GM12878 (cell line): ENCODE data around the gene FNIP1. TPM values are rescaled to one million over a fixed set of nuclear protein-coding genes. Genes with fewer than 3 reads are reported as not detected.

Source experiments
- ATAC-seq: fragments of 200-7000 bp; cut with Tn5 transposase; 3 replicates; pipeline ENCODE4 v1.9.1; 2020; ENCODE audit warnings: mild to moderate bottlenecking, moderate library complexity
- BruUV-seq: library from RNA; stranded (reverse); fragments of 400-500 nt; replicated peaks from 2 replicates; lab custom pipeline; 2021; lab: Mats Ljungman, UMichigan
- CTCF ChIA-PET: fragments of 300-600 bp; sonication (Branson Sonifier 250); formaldehyde crosslinking; extraction: SDS; loops from one replicate; lab custom pipeline; 2021; ENCODE audit warnings: inconsistent platforms; lab: Yijun Ruan, JAX
- POLR2A ChIA-PET: fragments of 350-600 bp; formaldehyde crosslinking; extraction: SDS; loops from one replicate; lab custom pipeline; 2021; ENCODE audit warnings: inconsistent platforms; lab: Charles Lee
- RAD21 ChIA-PET: fragments of 300-600 bp; sonication (Branson Sonifier 250); formaldehyde crosslinking; loops from one replicate; lab custom pipeline; 2023; ENCODE audit warnings: antibody characterized with exemption; ENCODE audit not compliant: unreplicated experiment; lab: Charles Lee
- SMC1A ChIA-PET: fragments of 300-600 bp; sonication (Branson Sonifier 250); formaldehyde crosslinking; loops from one replicate; lab custom pipeline; 2023; ENCODE audit not compliant: unreplicated experiment, uncharacterized antibody; lab: Charles Lee
- DNase-seq: peaks from one replicate; pipeline ENCODE4 v3.0.0-alpha.2; 2011; ENCODE audit warnings: low read depth, low spot score
- FAIRE-seq: peaks from 3 replicates; lab custom pipeline; 2011; peaks lifted over from hg19 to GRCh38; lab: Jason Lieb, UNC
- H2AFZ ChIP-seq: 2 replicates; pipeline ENCODE4 v1.6.0; 2011; ENCODE audit warnings: low read depth, low read length, control low read depth; ENCODE audit not compliant: control insufficient read depth
- H3K27ac ChIP-seq: 2 replicates; pipeline ENCODE4 v1.5.1; 2011; ENCODE audit warnings: control low read depth; ENCODE audit not compliant: control insufficient read depth, insufficient read depth
- H3K27me3 ChIP-seq, 2 experiments: replicated peaks in 1 of 2; 2 replicates each; pipeline versions ENCODE4 v1.6.0 to v1.6.1; 2011; ENCODE audit warnings: low read length in 1 of 2; ENCODE audit not compliant: control insufficient read depth in 2 of 2, insufficient read depth in 2 of 2
- H3K36me3 ChIP-seq, 2 experiments: 2 replicates each; pipeline ENCODE4 v1.5.1; 2011; ENCODE audit warnings: low read length in 1 of 2; ENCODE audit not compliant: control insufficient read depth in 2 of 2, insufficient read depth in 2 of 2
- H3K4me1 ChIP-seq: 2 replicates; pipeline ENCODE4 v1.6.1; 2011; ENCODE audit warnings: mild to moderate bottlenecking, low read length, moderate library complexity, mixed read lengths; ENCODE audit not compliant: control insufficient read depth, insufficient read depth
- H3K4me2 ChIP-seq: 2 replicates; pipeline ENCODE4 v1.6.0; 2011; ENCODE audit warnings: control low read depth; ENCODE audit not compliant: control insufficient read depth, insufficient read depth
- H3K4me3 ChIP-seq: fragments of 200-600 bp; sonication (generic); 2 replicates; pipeline ENCODE4 v1.5.1; 2016
- H3K79me2 ChIP-seq: 2 replicates; pipeline ENCODE4 v1.6.0; 2011; ENCODE audit warnings: low read length; ENCODE audit not compliant: control insufficient read depth, insufficient read depth
- H3K9ac ChIP-seq: 2 replicates; pipeline ENCODE4 v1.8.0; 2011; ENCODE audit warnings: low read length, control low read depth, mixed read lengths; ENCODE audit not compliant: control insufficient read depth, insufficient read depth
- H3K9me3 ChIP-seq: replicated peaks from 3 replicates; pipeline ENCODE4 v1.5.1; 2011; ENCODE audit warnings: mild to moderate bottlenecking, low read length; ENCODE audit not compliant: control insufficient read depth, insufficient read depth
- H4K20me1 ChIP-seq: 2 replicates; pipeline ENCODE4 v1.6.0; 2011; ENCODE audit not compliant: control insufficient read depth, insufficient read depth
- CREB1 ChIP-seq: IDR thresholded peaks from 2 replicates; pipeline ENCODE4 v1.6.1; 2012; ENCODE audit warnings: low read depth, mild to moderate bottlenecking, inconsistent platforms
- DPF2 ChIP-seq: fragments of 450-650 bp; IDR thresholded peaks from 2 replicates; pipeline ENCODE4 v1.6.1; 2017; ENCODE audit warnings: mild to moderate bottlenecking
- MAX ChIP-seq: IDR thresholded peaks from 2 replicates; pipeline ENCODE4 v1.6.1; 2012; ENCODE audit warnings: low read depth, low read length, improper control_type of control experiment
- SIX5 ChIP-seq: IDR thresholded peaks from 2 replicates; pipeline ENCODE4 v1.6.1; 2011; ENCODE audit warnings: mild to moderate bottlenecking, low read depth, low read length, moderate library complexity; ENCODE audit not compliant: severe bottlenecking
- SRF ChIP-seq, 2 experiments: IDR thresholded peaks; 2 replicates each; pipeline ENCODE4 v1.6.1; 2011; ENCODE audit warnings: low read depth in 2 of 2, low read length in 2 of 2, mild to moderate bottlenecking in 1 of 2, moderate library complexity in 1 of 2
- TCF7 ChIP-seq: IDR thresholded peaks from 2 replicates; pipeline ENCODE4 v1.6.1; 2014; ENCODE audit warnings: antibody characterized with exemption, borderline replicate concordance
- ZNF687 ChIP-seq: fragments of 450-650 bp; IDR thresholded peaks from 2 replicates; pipeline ENCODE4 v1.6.1; 2017; ENCODE audit warnings: mild to moderate bottlenecking, moderate library complexity
- ZSCAN29 ChIP-seq: fragments of 450-650 bp; IDR thresholded peaks from 2 replicates; pipeline ENCODE4 v1.6.1; 2017; ENCODE audit warnings: mild to moderate bottlenecking, moderate library complexity
- WGBS: methylation state at CpG from one replicate; pipeline ENCODE4 v1.1.6; 2016; ENCODE audit warnings: low lambda C conversion rate; ENCODE audit not compliant: insufficient replicate concordance, insufficient coverage; ENCODE audit errors: missing lambda C conversion rate; 5-methylcytosine and 5-hydroxymethylcytosine counted together
- in situ Hi-C: fragments of 300-500 bp; cut with MboI; formaldehyde crosslinking; loops from 9 replicates; pipeline ENCODE4 v1.14.3; 2018; ENCODE audit warnings: mixed read lengths
- intact Hi-C: fragments of 100-400 bp; cut with micrococcal nuclease; formaldehyde crosslinking; loops from one replicate; pipeline ENCODE4 v1.14.2; 2022; ENCODE audit not compliant: unreplicated experiment
- polyA plus RNA-seq, 11 experiments: library from polyadenylated mRNA; depleted of rRNA in 4 of 11; unstranded in 6 of 11; stranded (reverse) in 5 of 11; fragments of >200 nt; fragmentation: Nextera tagmentation in 4 of 11; fragmentation: Illumina TruSeq in 1 of 11; extraction: Ambion mirVana in 4 of 11; extraction: Trizol in 1 of 11; gene quantifications; 1 replicate in 1 of 11; 2 replicates in 10 of 11; pipeline versions ENCODE4 v1.2.1 to v1.2.3, GENCODE V29; 2011 to 2016; ENCODE audit warnings: inconsistent platforms in 2 of 11, missing spikeins in 2 of 11, low read depth in 1 of 11
- total RNA-seq, 4 experiments: library from RNA; depleted of rRNA in 3 of 4; stranded (reverse); fragments of >200 nt in 3 of 4; fragmentation: Illumina TruSeq in 1 of 4; extraction: Trizol in 1 of 4; gene quantifications; 2 replicates each; pipeline versions ENCODE4 v1.2.1 to v1.2.3, GENCODE V29; 2013 to 2021

Gene FNIP1
- total and polyA plus RNA-seq, 10 of the 15 experiments (the other 5 are each of a cell fraction or from before 2014, with no cell fraction given), result 4.3 to 18.0 (median 14.0) TPM

- RAD21 ChIA-PET, result interaction anchor here (2.4 kb wide), 1 partner anchor 8 kb away, joined by 14 read pairs; no protein-coding TSS in a partner anchor
- H4K20me1 ChIP-seq, result no peaks in the 10 kb centered on the region
- H3K79me2 ChIP-seq, result no peaks in the 10 kb centered on the region
- POLR2A ChIA-PET, result no interaction called here
- DNase-seq (no peak), FAIRE-seq (no peak)
- H3K36me3 ChIP-seq, result peaks cover 2 to 12% of the 10 kb centered on the region in 2 experiments
- H3K9me3 ChIP-seq, result no peaks in the 10 kb centered on the region; the same call in 2 of the 3 replicates
- CTCF ChIA-PET, result no interaction called here
- no peaks in the 10 kb centered on the region for H3K4me1 ChIP-seq
- H2AFZ ChIP-seq, result no peak overlapping the region
- no peak overlapping the region for H3K4me2 ChIP-seq
- no TSS peak for BruUV-seq
- H3K27me3 ChIP-seq, result no peaks in the 10 kb centered on the region
- SMC1A ChIA-PET, result interaction anchor here (0.8 to 1.2 kb wide), 2 partner anchors 21 to 64 kb away, joined by 3 to 4 read pairs; no protein-coding TSS in a partner anchor
- H3K27ac ChIP-seq, result no peak overlapping the region
- 97% methylated on average over 2 of the region's 2 CpGs for WGBS
- TF ChIP-seq SRF (IDR thresholded peaks at IDR 0.05; ENCODE audit: low read depth in 2 of 2, low read length in 2 of 2) (no peak), DPF2 (no peak), ZNF687 (no peak), ZSCAN29 (no peak), TCF7 (no peak), SIX5 (no peak), CREB1 (no peak), MAX (no peak)
- TF ChIP-seq, all 136 proteins: peak for 0
- intact Hi-C loops (no loop called here), in situ Hi-C loops (no loop called here)
- ATAC-seq, result no peak
- H3K9ac ChIP-seq, result no peak overlapping the region
- no peak overlapping the region for H3K4me3 ChIP-seq
Measured at GRCh38 chr5:131654776-131655175, 142.0 kb downstream of the FNIP1 start.
